ENCODE measurements around the gene OGFOD3. TPM values are rescaled to one million over a fixed set of nuclear protein-coding genes. Genes with fewer than 3 reads are reported as not detected.
A peak's percentile ranks its signal among the peaks of the same experiment; 100 is the strongest.

Gene OGFOD3
- polyA plus RNA-seq, 1 donor = 21.5 TPM

- DNase-seq = no peak
Measured at GRCh38 chr17:82403662-82404660, 14.4 kb downstream of the OGFOD3 start.

DNA sequence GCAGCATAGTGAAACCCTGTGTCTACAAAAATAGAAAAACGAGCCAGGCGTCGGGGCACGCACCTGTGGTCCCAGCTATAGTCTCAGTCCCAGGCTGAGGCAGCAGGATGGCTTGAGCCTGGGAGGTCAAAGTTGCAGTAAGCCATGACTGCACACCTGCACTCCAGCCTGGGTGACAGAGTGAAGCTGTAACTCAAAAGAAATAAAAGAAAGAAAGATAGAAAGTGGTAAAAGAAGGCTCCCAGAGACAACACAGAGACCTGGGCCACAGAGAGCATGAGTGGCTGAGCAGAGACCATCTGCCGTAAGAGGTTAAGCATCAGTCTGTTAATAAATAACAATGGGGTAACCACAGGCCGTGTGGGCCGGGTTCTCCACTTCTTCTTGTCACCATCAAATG, 15.5 kb downstream of the OGFOD3 start:
- no peak for DNase-seq

- no peak for DNase-seq
Measured at GRCh38 chr17:82400830-82401229, 17.6 kb downstream of the OGFOD3 start.

- DNase-seq = no peak
Measured at GRCh38 chr17:82400206-82400605, 18.2 kb downstream of the OGFOD3 start.

GRCh38 chr17:82399601-82400101, 18.7 kb downstream of the OGFOD3 start:
- peak; percentile 65 for DNase-seq

GRCh38 chr17:82399041-82399441, 19.3 kb downstream of the OGFOD3 start:
- DNase-seq = peak; percentile 79

DNA sequence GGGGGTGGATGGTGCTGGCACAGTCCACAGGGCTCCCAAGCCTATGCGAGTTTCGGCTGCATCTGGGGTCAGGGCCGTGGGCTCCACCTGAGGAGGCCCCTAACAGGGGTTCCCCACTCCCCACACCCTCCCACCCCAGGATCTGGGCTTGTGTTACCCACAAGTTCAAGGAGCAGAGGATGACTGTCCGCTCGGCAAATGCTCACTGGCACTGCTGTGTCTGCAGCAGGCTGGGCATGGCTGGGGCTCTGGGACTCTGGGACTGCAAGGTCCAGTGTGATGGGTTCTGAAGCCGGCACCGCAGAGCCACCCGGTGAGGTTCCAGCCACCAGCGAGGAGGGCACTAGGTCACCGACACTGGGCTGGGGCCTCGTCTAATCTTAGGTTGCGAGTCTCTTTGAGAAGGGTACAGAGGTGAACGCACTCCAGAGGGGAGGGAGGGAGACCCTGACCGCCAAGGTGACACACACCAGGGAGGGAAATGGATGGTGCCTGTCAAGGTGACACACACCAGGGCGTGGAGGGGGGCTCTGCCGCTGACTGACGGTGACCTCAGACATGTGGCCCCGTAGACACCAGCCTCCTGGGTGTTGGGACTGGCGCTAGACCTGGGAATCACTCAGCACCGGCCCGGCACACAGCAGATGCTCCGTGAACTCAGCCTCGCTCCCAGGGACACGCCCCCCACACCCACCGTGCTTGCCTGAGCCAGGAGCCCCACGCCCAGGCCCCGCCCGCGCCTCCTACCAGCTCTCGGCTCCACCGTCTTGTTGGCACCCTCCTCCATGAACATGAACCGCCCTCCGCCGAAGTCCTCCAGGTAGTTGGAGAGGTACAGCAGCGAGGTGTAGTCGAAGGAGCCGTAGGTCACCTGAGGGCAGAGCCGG, 20.7 kb downstream of the OGFOD3 start:
- no peak for DNase-seq

DNA sequence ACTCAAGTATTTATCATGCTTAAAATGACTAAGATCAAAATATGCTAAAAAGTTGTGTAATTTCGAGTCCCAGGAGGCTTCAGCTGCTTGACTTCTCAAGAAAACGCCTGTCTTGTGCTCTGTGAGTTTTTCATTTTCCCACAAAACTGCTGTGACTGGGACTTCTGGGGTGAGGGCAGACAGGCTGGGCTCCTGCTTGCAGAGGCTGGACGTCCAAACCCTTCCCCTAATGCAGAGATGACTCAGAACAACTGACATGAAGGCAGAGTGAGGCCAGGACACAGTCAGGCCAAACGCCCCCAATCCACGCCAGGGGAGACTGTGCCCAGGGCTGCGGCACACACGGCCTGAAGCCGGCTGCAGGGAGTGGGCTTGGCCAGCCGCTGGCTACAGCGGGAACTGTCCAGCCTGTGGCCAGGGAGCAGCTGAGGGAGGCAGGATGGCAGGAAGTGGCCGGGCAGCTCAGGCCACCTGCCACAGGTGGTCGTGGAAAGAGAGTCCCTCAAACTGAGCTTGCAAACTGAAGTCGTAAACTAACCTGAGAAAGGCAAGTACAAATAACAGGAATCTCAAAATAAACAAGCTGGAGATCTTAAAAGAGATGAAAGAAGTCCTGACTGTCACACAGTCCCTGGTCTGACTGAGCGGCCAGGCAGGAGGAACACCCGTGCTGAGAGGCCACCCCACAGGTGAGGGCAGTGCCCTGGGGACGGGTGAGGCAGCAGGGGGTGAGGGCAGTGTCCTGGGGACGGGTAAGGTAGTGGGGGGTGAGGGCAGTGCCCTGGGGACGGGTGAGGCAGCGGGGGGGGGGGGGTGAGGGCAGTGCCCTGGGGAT, 21.6 kb downstream of the OGFOD3 start:
- no peak for DNase-seq

DNA sequence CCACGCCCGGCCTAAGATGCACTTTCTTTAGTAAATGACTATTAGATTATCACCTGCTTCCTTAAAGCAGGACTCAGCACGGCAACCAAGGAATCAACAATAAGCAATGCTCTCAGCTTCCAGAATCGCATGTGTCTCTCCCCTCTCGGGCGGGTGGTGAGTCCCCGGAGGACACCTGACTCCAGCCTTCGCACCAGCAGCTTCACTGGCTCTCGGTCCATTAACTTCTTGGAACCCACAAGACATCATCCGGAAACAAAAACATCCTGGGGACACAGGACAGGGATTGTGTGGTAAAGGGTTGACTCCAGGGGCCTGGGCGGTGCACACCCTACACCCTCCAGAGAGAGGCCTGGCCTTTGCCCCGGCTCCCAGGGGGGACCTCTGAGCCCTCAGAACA, 24.1 kb downstream of the OGFOD3 start:
- no peak for DNase-seq

DNA sequence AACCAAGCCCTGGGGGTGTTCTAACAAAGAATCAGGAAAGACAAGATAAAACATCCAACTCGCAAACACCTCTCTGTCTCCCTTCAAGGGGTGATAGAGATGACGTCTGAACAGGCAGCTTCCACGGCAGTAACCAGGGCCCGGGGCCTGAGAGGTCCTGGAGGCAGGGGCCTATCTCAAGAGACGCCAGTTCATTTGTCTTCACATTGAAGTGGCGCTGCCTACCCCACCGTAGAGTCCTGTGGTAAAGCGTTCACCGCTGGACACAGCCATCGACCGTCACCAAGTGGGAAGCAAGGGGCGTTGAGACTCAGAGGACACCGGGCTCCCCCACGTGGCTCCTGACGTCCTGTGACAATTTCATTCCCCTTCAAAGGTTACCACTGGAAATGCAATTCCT, 25.4 kb downstream of the OGFOD3 start:
- no peak for DNase-seq

GRCh38 chr17:82392209-82392920, 26.0 kb downstream of the OGFOD3 start:
- no peak for DNase-seq

DNA sequence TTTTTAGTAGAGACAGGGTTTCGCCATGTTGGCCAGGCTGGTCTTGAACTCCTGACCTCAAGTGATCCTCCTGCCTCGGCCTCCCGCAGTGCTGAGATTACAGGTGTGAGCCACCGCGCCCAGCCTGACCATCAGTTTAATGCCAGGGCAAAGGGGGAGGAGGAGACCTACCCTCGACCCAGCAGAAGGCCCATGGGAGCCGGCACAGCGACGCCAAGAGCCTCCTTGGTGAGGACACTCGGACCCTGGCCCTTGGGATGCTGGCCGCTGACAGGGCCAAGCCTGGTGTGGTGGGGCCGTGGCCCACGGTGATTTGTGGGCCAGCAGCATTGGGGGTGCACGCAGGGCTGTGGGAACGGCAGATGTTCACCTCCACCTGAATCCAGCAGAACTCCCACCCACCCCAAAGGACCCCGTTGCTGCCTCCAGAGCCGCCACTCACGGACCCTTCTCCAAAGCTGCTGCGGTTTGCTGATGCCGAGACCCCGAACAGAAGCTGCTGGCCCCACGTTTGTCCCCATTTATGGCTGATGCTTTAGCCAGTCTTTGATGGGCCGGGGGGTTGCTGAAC, 26.8 kb downstream of the OGFOD3 start:
- no peak for DNase-seq

- no peak for DNase-seq
Measured at GRCh38 chr17:82390860-82391435, 27.4 kb downstream of the OGFOD3 start.

DNA sequence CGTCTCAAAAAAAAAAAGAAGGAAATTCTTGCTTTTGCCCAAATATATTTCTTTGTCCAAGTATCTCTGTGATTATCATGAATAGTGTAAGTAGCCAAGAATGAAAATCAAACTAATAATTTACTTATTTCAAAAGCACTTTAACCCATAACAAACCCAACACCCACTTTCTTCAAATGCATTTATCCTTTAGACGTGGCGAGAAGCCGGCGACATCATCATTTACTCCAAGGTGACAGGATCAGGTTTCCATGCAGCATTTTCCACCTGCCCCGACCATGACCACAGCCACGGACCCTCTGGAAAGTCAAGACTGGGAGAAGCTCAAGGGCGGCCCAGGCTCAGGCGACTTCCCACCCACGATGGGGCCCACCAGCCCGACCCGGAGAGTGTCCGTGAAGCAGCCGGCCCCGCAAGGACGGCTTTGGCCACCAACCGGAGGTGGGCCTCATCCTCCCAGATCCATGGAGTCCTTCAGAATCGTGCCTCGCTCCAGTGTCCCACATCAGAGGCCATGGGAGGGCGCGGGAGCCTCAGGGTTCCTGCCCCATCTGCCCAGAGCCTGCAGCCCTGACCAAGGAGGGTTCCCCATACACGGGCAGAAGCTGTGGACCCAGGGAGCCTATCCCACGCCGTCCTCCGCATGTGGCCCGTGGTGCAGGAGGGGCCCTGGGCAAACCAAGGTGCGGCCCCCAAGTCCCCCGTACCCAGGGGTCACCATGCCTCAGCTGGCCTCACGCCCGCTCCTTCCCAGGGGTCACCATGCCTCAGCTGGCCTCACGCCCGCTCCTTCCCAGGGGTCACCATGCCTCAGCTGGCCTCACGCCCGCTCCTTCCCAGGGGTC, 28.1 kb downstream of the OGFOD3 start:
- no peak for DNase-seq

GRCh38 chr17:82389379-82389778, 29.0 kb downstream of the OGFOD3 start:
- no peak for DNase-seq

DNA sequence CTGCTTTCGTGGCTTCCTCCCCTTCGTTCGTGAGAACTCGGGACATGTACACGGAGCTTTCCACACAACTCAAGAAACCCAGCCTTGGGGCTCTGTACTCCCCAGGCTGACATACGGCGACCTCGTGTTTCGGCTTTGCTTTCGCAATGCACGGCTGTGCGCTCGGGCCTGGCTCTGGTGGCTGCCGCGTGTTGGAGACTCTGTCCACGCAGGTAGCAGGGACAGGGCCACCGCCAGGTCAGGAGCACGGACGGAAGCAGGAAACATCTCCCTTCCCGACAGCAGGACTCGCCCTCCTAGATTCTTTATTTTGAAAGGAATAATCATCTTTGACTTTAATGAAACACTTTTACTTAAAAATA, 29.5 kb downstream of the OGFOD3 start:
- DNase-seq = no peak

GRCh38 chr17:82388223-82388921, 30.0 kb downstream of the OGFOD3 start:
- no peak for DNase-seq

- no peak for DNase-seq
Measured at GRCh38 chr17:82387705-82388106, 30.7 kb downstream of the OGFOD3 start.

Measured in hindlimb muscle (tissue), 1 donor.